Thyroid gland (tissue), 4 donors: ENCODE measurements around the gene SLITRK1.

ENCODE experiments used
- CTCF ChIP-seq, 6 experiments: fragments of 200-600 bp in 3 of 6; fragments of 450-650 bp in 3 of 6; sonication (generic) in 3 of 6; IDR thresholded peaks; one replicate each; pipeline ENCODE4 v1.5.1; 2016 to 2019; ENCODE audit warnings: antibody characterized with exemption in 6 of 6, mild to moderate bottlenecking in 2 of 6, inconsistent platforms in 1 of 6, moderate library complexity in 1 of 6
- POLR2A ChIP-seq, 2 donors: fragments of 450-650 bp; IDR thresholded peaks; one replicate each; pipeline ENCODE4 v1.6.1; 2017; ENCODE audit warnings: antibody characterized with exemption in 2 of 2, mild to moderate bottlenecking in 2 of 2, moderate library complexity in 1 of 2

- TF ChIP-seq CTCF (IDR thresholded peaks at IDR 0.05) (no peak), POLR2A (IDR thresholded peaks at IDR 0.05) (no peak)
Observed at GRCh38 chr13:83881917-83882605, at the start of gene SLITRK1.
